Measurements from ENCODE around the gene TMBIM4.
"Not testable (repeated sequence)": the region's sequence is repeated elsewhere in the genome, so short reads cannot be mapped to it uniquely, and the experiment has no call there.

TMBIM4 gene

DNA sequence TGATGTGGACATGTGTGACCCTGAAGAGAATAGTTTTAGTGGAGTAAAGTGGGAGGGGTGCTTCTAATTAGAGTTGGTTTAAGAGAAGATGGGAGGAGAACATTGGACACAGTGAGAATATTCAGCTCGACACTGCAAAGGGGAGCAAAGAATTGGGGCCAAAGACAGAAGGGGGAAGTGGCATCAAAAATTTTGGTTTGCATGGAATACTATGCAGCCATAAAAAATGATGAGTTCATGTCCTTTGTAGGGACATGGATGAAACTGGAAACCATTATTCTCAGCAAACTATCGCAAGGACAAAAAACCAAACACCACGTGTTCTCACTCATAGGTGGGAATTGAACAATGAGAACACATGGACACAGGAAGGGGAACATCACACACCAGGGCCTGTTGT lies 15.0 kb upstream of the TMBIM4 start:
- not testable (repeated sequence) for DNase-seq

DNA sequence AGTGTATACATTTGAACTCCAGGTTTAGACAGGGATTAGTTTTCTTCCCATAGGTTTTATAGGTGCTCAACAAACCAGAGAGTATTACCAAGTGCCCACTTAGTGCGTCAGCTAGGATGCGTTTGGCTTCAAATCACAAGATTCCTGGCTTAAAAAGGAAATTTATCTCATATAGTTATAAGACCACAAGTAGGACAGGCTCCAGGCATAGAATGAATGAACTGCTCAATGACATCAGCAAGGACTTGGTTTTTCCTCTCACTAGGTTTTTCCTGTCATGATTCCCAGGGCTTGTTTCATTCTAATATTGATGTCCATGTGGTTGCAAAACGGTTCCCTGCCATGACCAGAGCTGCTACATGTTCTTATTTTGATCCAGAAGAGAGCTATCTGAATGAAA lies 13.2 kb upstream of the TMBIM4 start:
- DNase-seq, result no peak

DNA sequence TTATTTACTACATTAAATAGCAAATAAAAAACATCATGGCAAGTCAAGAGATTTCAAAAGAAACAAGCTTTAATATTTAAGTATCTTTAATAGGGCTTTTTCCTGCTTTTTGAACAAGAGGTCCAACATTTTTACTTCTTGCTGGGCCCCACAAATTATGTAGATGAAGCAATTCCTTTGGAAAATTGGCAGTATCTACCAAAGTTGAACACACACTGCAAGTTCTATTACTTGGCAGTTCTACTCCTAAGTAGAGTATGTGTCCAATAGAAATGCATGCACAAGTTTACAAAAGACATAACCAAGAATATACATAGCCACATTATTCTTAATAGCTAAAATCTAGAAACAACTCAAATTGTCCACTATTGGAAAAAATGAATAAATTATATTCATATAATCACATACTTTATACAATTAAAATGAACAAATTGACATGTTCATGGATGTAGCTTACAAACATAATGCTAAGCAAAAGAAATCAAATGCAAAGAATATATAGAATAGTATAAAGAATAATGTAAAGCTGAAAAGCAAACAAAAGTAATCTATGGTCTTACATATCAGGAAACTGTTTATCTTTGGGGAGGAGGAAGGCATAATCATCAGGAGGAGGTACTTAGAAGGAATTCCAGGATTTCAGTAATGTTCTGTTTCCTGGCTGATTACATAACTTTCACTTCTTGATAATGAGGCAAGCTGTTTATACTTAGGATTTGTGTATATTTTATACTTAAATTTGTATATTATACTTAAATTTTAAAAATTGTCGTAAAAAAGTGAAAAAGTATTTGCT lies 6.5 kb upstream of the TMBIM4 start:
- DNase-seq, result peak in 1 of 3 experiments; percentile 6

DNA sequence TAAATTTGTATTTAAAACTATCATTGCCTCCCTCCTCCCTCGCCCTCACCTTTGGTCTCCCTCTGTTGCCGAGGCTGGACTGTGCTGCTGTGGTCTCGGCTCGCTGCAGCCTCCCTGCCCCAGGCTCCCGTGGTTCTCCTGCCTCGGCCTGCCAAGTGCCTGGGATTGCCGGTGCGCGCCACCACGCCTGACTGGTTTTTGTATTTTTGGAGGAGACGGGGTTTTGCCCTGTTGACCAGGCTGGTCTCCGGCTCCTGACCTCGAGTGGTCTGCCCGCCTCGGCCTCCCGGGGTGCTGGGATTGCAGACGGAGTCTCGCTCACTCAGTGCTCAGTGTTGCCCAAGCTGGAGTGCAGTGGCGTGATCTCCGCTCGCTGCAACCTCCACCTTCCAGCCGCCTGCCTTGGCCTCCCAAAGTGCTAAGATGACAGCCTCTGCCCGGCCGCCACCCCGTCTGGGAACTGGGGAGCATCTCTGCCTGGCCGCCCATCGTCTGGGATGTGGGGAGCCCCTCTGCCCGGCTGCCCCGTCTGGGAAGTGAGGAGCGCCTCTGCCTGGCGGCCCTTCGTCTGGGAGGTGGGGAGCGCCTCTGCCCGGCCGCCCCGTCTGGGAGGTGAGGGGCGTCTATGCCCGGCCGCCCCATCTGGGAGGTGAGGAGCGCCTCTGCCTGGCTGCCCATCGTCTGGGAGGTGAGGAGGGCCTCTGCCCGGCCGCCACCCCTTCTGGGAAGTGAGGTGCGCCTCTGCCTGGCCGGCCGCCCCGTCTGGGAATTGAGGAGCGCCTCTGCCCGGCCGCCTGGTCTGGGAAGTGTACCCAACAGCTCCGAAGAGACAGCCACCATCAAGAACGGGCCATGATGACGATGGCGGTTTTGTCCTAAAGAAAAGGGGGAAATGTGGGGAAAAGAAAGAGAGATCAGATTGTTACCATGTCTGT lies 4.9 kb upstream of the TMBIM4 start:
- not testable (repeated sequence) for DNase-seq

DNA sequence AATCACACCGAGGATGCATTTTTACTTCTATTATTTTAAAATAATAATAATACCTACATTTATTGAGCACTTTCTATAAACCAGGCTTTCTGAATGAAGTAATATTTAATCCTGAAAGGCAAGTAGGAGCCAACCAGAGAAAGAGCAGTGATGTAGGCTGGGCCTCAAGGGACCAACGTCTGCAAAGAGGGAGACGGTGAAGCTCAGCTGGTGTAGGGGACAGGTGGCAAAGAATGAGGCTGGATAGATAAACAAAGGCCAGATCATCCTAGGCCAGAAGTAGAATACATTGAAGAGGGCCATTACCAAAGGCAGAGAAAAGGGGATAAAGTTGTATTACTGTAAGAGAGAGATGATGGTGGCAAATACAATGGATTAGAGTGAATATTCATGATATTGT lies 810 bp upstream of the TMBIM4 start:
- DNase-seq, result peak in 1 of 3 experiments; percentile 51

DNA sequence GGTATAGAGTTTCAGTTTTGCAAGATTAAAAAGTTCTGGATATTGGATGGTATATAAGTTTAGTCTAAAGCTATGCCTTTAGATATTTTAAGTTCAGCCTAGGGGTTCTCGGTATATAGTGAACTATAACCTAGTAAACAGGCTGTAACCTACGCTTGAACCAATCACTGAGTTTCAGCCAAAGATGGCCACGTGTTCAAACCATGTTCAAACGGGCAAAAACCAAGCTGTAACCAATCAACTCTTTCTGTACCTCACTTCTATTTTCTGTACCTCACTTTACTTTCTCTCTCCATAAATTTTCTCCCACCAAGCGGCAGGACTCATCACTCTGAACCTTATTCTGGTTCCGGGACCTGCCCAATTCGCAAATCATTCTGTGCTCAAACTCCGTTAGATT lies 1.4 kb downstream of the TMBIM4 start:
- DNase-seq, result no peak

DNA sequence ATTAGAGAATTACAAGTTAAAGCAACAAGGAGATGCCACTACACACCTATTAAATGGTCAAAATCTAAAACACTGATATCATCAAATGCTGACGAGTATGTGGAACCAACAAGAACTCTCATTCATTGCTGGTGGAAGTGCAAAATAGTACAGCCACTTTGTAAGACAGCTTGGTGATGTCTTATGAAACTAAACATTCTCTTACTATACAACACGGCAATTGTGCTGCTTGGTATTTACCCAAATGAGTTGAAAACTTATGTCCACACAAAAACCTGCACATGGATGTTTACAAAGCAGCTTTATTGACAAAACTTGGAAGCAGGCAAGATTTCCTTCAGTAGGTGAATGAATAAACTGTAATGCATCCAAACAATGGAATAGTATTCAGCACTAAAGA lies 3.2 kb downstream of the TMBIM4 start:
- DNase-seq, result no peak

DNA sequence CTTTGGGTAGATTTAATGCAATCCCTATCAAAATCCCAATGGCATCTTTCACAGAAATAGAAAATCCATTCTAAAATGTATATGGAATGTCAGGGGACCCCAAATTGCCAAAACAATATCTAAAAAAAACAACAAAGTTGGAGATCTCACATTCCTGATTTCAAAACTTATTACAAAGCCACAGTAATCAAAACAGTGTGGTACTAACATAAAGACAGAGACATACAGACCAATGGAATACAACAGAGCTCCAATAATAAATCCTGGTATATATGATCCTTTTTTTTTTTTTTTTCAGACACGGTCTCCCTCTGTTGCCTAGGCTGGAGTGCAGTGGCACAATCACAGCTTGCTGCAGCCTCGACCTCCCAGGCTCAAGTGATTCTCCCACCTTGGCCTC lies 4.7 kb downstream of the TMBIM4 start:
- DNase-seq, result no peak

DNA sequence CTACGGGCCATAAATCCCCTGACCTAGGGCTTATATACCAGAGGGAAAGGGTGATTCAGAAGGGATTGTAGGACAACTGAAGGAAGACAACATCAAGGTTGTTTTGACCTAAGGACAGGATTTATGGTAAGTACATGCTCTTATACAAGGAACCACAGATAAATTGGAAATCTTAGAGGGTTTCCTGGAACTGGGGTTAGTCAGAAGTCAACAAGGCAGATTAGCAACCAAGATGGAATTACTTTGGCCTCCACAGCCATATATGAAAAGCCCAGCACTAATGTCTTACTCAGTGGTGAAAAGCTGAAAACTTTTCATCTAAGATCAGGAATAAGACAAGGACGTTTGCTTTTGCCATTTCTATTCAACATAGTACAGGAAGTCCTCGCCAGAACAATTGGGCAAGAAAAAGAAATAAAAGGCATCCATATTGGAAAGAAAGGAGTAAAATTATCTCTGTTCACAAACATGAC lies 5.4 kb downstream of the TMBIM4 start:
- no peak for DNase-seq

DNA sequence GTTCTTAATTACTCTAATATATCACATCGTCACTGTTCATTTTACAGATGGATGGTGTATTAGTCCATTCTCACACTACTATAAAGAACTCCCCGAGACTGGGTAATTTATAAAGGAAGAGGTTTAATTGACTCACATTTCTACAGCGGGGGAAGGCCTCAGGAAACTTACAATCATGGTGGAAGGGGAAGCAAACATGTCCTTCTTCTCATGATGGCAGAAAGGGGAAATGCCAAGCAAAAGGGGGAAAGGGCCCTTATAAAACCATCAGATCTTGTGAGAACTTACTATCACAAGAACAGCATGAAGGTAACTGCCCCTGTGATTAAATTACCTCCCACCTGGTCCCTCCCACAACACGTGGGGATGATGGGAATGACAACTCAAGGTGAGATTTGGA lies 6.5 kb downstream of the TMBIM4 start:
- DNase-seq, result no peak

DNA sequence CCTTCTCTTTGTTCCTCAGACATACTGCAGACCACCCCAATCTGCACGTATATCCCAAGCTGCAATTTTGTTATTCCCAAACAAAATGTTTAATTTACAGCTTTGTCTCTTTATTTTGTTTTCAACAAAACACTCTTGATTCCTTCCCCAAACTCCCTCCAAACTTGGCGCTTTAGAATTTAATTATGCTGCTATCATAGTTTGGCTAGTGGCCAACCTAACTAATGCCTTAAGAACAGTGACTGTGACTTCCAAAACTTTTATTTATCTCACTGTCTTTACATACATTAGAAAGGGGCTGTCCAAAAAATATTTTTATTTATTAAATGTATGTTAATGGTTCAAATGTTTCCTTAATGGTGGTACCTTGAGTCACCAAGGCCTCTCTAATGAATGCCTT lies 7.1 kb downstream of the TMBIM4 start:
- DNase-seq, result no peak

DNA sequence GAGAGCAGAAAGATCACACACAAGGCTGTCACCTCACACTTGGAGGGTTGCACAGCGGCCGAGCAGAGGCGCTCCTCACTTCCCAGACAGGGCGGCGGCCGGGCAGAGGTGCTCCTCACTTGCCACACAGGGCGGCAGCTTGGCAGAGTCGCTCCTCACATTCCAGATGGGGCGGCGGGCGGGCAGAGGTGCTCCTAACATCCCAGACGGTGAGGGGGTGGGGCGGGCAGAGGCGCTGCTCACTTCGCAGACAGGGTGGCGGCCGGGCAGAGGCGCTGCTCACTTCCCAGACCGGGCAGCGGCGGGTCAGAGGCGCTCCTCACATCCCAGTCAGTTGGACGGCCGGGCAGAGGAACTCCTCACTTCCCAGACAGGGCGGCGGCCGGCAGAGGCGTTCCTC lies 9.1 kb downstream of the TMBIM4 start:
- no peak for DNase-seq

DNA sequence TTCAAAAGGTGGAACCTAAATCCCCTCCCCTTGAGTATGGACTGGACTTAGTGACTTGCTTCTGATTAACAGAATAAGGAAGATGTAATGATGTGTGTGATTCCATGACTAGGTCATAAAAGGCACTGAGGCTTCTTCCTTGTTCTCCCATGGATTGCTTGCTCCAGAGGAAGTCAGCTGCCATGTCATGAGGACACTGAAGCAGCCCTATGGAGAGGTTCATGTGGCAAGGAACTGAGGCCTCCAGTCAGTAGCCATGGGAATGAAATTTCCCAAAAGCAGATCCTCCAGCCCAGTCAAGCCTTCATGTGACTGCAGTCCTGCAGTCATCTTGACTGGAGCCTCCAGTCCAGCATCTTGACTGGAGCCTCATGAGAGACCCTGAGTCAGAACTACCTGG lies 10.7 kb downstream of the TMBIM4 start:
- no peak for DNase-seq

DNA sequence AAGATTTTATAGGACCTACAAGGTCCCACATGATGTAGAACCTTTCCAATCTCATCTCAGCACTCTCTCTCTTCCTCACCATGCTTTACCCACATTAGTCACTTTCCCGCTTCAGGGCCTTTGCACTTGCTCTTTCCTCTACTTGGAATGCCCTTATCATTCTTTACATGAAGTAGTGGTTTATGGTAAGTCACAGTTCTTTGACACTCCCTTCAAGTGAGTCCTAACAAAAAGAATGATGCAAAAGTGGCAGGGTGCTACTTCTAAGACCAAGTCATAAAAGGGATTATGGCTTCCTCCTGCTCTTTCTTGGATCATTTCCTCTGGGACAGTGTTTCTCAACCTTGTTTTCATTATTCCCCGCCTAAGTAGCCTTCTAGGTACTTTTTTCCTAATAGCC lies 13.1 kb downstream of the TMBIM4 start:
- no peak for DNase-seq

DNA sequence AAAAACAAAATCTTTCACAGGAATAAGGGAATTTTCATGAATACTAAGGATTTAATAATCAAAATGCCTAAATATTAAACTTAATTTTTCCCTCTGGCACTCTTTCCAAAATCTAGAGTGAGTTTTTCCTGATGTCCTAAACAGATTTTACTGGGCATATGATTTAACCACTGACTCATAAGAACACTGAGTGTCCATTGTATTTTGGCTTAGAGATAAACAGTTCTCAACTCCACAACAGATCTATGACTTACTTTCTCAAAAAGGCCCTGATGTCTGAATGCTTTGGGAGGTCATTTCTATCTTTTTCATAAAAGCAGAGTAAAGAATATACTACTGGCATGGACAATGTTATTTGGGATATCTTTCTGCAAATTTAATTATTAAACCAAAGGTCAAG lies 15.0 kb downstream of the TMBIM4 start:
- DNase-seq, result no peak

DNA sequence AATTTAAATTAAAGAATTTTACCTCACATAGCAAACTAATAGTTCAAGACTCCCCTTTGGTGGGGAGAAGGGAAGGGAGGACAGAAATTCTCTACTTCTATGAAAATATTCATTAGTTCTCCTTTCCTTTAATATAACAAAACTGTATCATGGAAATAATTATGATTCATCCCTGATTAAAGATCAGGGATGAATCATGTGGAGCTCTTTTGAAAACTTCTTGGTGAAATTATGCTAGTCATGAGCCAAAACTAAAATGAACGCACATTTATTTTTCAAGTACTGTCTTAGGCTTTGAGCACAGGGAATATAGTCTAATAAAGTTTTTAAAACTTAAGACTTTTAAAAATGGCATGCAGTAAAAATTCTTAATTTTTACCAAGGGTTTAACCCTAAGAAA lies 17.1 kb downstream of the TMBIM4 start:
- DNase-seq, result no peak

DNA sequence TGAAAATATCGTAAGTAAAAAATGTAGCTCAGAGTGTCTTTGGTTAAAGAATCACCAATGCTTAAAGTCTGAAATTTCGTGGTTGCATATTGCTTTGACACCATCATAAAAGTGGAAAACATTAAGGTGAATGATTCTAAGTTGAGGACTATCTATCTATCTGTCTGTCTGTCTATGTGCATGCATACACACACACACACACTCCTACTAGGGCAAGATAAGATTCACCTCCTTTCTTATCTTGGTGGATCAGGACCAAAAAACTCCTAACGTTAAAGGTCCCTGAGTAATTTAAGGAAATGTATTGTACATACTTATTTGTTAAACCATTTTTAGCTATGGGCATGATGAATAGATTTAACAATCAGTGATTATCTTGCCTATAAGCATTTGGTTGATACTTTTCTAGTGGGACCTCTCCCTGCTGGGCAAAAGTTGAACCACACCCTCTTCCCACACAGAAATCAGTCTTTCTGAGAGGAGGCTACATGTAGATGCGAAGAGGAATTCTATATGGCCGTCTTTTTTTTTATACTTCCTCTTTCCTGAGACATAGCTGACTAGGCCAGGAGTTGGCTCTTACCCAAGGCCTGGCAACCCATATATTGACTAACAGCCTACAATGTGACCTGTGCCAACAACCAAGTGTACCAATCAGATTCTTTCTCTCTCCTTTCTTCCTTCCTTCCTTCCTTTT lies 19.9 kb downstream of the TMBIM4 start:
- no peak for DNase-seq

DNA sequence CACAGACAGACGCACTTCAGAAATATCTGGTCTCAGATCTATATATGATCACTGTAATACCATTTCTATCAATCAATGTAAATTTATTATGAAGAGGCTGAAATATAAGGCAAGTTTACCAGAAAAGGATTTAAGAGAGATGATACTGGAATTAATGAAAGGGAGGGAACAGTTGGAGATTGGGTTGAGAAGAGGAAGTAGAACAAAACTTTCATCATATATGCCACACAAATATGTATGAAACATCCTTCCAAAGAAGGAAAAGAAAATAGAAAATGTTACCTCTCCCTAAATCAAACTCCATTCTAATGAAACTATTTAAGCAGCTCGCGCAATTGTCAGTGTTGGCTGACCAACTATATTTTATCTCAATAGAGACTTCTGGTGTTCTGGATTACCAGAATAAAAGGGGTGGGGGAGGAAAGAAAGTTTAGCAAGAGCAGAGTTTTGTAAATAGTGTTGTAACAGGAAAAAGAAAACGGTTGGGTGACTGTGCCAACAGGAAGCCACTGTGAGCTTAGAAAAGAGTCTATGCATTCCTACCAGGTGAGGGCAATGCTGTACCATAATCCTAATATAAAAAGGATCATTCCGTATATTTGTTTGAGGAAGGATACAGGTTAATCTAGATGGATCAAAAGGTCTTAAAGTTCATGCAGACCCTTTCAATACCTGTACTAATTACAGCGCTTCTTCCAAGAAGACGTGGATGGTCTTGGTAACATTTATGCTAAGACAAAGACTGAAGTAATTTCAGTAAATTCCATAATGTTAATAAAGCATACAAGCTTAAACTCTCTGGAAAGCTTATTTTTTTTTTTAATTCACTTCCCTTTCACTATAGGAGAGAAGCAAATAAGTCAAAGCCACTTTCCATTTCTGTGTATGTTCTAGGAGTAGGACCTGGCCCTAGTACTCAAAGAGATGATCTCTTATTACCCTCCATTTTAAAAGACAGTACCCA lies 24.7 kb downstream of the TMBIM4 start:
- DNase-seq, result peak in 2 of 3 experiments; percentile 19 to 55

DNA sequence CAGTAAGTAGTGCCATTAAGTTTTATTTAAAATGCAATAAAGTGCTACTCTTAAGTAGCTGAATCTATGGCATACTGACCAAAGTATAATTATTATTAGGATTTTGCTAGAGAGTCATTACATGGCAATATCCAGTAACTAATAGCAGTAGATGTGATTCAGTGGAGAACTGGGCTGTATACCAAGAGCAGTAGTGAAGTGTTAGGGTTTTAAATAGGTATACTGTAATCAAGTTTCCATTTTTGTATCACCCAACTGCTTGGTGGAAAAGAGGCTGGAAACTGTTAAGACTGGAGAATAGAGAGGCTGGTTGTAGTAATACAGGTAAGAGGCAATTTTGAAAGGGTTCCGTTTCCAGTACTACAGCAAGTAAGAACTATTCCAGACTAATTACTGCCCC lies 25.9 kb downstream of the TMBIM4 start:
- DNase-seq, result no peak

DNA sequence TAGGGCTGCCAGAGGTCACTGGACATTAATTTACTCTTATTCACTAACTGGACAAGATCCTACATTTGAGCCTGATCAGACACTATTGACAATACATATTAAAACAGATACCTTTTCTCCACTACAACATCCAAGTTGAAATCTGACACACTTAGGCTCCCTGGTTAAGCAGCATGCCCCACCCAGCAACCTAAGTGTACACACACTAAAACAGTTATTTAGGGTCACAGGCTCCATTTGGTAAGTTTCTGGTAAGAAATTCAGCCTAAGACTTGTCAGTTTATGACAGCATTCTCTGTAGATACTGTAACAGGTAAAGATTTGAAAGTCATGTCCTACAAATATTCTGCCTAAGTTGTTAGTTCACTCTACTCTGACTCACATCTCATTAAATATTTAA lies 27.0 kb downstream of the TMBIM4 start:
- DNase-seq, result no peak

DNA sequence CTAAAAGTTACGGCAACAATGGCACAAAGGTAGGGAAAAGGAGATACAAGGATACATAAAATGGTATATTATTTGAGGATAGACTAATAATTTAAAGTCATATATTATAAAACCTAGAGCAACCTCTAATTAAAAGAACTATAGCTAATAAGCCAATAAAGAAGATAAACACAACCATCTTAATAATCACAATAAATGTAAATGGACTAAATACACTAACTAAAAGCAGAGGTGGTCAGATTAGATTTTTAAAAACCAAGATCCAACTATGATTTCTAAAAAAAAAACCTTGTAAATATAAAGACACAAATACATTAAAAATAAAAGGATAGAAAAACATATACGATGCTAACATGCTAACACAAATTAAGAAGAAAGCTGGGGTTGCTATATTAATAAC lies 28.5 kb downstream of the TMBIM4 start:
- DNase-seq, result no peak

DNA sequence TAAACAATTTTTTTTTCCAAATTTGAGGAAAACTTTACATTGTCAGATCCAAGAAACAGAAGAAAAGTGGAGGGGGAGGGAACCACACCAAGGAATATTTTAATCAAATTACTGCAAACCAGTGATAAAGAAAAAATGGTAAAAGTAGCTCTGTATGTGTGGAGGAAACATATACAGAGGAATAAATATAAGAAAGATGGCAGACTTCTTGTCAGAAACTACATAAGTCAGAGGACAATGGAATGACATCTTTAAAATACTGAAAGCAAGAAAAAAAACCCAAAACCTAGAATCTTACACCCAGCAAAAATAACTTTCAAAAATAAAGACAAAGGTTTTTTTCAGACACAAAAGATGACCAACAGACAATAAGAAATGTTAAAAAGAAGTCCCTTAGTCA lies 29.1 kb downstream of the TMBIM4 start:
- DNase-seq, result peak in 1 of 3 experiments; percentile 21

All from NCI-H1417 (cell line).